ENCODE data around the gene NOB1.
A peak's percentile ranks its signal among the peaks of the same experiment; 100 is the strongest.

The NOB1 gene

DNA sequence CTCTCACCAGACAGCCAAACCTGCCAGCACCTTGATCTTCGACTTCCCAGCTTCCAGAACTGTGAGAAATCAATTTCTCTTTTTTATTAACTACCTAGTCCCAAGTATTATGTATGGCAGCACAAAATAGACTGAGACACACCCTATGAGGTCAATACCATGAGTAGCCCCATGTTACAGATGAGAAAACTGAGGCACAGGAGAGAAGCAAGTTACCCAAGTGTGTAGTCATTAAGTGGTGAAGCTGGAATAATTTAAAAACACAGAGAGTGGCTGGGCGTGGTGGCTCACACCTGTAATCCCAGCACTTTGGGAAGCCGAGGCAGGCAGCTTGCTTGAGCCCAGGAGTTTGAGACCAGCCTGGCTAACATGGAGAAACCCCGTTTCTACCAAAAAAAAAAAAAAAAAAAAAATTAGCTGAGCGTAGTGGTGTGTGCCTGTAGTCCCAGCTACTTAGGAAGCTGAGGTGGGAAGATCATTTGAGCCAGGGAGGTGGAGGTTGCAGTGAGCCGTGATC is 33.2 kb downstream of the NOB1 start:
- no peak for DNase-seq (ENCODE audit: low read depth, low spot score)

DNA sequence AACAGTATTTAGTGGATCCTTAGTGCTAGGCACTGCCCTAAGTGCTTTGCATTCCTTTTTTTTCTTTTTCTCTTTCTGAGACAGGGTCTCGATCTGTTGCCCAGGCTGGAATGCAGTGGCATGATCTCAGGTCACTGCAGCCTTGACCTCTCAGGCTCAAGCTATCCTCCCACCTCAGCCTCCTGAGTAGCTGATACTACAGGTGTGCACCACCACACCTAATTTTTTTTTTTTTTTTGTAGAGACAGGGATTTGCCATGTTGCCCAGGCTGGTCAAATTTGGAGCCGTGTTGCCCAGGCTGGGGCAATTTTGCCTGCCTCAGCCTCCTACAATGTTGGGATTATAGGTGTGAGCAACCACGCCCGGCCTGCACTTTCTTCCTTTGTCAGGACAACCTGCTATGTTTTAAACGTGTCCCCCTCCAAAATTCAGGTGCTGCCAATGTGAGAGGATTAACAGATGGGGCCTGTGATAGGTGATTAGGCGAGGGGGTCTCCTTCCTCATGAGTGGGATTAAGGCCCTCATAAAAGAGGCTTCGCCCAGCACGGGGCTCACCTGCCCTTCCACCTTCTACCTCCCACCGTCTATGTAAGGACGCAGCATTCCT is 33.8 kb downstream of the NOB1 start:
- DNase-seq (ENCODE audit: low read depth, low spot score), result no peak

DNA sequence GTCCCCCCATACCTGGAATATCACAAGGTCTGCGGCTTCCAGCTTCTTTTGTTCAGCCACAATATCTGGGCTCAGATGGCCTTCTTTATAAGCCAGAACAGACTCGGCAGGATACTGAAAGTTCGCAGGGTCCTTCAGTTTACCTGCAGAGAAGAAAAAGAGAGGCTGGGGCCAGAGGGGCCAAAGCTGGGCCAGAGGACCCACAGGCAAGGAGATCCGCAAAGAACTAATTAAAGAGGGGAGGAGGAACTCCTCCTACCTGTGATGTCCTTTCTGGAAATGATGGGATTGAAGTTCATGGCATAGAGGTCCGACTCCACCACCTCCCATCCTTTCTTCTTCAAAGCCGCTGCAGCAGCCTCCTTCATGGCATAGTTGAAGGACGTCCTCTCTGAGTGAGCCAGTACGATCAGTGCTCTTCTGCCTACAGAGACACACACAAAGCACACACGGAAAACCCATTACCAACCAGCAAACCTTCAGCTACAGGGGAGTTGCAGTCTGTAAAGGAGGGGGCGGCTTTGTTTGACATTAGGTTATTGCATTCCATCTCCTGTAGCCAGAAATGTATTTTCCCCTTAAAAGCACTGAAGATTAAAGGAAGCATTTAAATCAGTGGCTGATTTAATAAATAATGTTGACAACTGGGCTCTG is 36.5 kb downstream of the NOB1 start:
- no peak for DNase-seq (ENCODE audit: low read depth, low spot score)

DNA sequence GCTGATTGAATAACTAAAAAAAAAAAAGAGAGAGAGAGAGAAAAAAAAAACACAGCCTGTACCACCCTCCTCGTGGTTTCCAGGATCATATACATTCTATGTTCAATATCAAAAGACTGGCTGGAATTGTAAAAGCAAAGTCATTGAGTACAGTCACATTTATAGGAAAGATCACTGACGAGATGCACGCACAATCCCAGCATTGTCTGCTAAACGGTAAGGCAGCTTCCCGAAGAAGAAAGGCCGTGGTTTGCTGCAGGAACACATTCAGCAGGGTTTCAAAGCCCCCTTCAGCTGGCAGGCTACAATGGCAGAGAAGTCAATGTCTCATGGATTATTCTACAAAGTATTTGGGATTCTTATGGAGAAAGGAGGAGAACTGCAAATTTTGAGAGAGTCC is 37.7 kb downstream of the NOB1 start:
- DNase-seq (ENCODE audit: low read depth, low spot score), result no peak

DNA sequence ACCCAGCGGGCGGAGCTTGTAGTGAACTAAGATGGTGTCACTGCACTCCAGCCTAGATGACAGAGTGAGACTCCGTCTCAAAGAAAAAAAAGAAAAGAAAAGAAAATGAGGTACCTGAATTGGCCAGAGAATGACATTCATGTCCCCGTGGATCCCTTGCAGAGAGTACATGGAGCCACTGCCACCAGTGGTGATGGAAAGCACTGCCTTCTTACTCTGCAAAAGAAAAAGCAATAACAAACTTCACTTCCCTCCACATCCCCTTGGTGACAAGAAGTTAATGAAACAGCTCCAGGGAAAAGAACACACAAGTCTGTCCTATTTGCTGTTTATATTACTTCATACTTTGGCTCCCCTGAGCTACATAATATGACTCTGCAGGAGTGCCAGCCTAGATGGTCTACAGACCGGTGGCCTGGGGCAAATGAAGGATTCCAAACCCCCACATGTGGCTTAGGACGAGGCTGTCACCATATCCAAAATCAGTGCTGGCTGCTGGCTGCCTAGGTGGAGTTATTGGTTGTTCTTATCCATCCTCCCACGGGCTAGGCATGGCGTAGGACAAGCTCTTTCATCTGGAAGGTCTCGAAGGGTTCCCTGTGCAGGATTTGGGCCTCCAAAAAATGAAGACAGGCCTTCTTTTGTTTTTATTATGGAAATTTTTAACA is 41.7 kb downstream of the NOB1 start:
- DNase-seq (ENCODE audit: low read depth, low spot score), result no peak

DNA sequence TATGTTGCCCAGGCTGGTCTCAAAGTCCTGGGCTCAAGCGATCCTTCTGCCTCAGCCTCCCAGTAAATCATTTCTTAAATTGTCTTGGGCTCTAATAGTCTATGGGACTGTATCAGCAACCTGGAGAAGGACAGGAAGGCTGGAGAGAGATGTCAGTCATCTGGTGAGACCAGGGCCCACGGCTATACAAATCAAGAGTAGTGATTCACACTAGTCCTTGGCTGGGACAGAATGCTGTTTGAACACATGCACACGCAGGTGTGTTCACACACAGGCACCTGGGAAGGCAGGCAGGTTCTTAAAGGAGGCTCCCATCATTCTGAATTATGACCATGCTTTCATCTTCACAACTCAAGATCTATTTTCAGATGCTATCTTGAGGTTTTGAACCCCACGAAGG is 42.4 kb downstream of the NOB1 start:
- DNase-seq (ENCODE audit: low read depth, low spot score), result no peak

DNA sequence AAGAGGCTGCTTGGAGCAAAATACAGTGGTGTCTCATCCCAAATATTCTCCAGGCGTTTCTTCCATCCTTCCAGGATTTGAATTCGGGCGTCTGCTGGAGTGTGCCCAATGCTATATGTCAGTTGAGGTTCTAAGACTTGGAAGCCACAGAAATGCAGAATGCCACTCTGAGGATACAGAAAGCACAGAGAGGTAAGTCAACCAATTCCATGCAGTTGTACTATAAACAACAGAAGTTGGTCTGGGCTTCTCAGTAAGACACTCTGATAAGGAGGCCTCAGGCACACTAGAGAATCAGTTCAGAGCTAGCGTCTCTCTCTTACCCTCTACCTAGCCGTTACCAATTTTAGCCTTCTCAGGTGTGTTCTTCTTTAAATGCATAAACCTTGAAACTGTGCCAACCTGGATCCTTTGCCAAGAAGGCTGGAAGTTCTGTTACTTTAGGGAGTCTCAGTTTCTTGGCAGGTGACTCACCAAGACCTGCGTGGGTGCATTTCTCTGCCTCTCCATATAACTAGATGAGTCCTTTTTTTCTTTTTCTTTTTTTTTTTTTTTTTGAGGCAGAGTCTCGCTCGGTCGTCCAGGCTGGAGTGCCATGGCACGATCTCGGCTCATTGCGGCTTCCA is 43.5 kb downstream of the NOB1 start:
- no peak for DNase-seq (ENCODE audit: low read depth, low spot score)

DNA sequence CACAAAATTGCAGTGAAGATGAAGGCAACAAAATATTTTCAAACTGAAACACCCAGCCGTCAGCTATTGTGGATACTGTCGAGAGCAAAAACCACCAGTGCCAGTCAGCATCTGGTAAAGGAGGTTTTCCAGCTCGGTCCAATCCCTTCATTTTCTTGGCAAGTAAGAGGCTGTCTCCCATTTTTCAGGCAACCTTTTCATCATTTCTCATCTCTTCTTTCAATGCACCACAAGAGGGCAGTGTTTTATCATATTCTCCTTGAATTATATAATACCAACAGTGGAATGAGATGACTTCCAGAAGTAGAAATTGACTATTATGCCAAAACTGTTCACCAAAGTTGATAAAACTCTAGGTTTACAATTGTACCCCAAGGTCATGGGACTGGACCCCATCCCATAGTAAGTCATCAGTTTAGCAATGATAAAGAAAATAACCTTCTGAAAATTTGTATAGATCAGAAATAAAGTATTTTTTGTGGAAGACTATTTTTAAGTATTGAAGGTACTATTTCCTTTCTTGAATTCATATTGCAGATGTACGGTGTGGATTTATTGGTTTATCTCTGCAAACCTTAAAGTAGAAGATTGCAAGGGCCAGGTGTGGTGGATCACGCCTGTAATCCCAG is 45.2 kb downstream of the NOB1 start:
- peak; percentile 26 for DNase-seq (ENCODE audit: low read depth, low spot score)

DNA sequence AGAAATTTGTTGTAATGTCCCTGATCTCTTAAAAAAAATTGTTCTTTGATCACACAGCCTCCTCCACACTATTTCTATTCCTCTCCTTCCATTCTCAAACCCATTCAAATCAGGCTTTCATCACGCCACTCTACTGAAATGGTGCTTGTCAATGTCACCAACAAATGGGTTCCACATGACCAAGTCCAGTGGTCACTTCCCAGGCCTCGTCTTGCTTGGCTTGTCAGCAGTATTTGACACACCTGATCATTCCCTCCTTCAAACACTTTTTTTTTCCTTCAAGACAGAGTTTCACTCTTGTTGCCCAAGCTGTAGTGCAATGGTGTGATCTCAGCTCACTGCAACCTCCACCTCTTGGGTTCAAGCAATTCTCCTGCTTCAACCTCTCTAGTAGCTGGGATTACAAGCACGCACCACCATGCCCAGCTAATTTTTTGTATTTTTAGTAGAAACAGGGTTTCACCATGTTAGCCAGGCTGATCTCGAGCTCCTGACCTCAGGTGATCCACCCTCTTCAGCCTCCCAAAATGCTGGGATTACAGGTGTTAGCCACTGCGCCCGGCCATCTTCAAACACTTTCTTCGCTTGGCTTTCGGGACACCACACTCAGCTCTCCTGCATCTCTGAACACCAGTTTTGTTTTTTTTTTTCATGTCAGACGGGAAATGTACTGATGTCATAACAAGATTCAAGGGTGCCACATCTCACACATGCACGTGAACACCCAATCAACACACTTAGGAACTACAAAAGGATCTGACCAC is 46.6 kb downstream of the NOB1 start:
- DNase-seq (ENCODE audit: low read depth, low spot score), result no peak

DNA sequence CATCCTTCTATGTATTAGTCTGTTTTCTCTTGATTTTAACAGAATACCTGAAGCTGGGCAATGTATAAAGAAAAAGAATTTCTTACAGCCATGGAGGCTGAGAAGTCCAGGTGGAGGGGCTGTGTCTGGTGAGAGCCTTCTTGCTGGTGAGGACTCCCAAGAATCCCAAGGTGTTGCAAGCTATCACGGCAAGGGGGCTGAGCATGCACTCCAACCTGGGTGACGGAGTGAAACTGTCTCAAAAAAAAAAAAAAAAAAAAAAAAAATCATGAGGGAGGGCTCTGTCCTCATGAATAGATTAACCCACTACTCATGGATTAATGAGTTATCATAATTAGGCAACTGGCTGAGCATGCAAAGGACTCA is 47.8 kb downstream of the NOB1 start:
- DNase-seq (ENCODE audit: low read depth, low spot score), result no peak

DNA sequence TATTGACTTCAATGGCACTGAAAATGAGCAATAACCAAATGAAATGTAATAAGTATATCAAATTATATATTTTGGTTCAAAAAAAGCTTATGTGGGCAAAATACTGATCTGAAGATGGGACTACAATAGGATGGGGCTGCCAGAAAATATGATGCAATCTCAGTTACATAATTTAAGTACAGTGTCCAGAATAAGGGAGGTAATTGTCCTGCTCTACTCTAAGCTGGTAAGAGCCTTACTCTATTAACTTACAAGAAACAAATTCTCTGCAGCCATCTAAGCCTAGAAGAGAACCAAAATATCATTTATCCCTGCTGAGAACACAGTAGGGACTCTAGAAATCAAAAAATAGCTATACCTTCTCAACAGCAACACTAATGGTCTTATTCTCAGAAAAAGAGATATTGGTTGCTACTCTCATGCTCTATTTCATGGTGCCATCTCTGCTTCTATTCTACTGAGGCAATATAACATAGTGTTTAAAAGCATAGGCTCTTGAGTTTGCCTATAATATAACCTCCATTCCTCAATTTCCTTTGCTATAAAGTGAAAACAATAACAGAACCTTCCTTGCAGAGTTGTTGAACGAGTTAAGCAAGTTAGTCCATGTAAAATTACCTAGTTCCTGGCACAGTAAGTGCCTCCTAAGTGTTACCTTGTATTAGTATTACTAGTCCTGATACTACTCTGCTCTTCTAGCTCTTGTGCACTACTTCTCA is 48.3 kb downstream of the NOB1 start:
- DNase-seq (ENCODE audit: low read depth, low spot score), result no peak

DNA sequence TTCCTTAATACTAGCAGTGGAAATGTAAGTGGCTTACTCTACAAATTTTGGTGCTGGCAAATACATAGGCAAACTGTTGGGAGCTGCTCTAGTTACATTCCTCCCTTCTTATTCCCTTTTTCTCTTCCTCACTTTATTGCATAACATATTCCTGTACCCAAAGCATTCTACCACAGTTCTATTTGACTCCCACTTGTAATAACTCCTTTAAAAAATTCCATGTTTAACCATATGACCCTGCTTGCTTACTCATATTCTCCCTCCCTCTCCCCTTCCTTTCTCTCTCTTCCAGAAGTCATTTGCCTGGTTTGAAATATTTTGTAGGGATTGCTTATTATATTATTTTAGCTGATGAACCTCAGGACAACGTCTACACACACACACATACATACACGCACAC is 51.1 kb downstream of the NOB1 start:
- no peak for DNase-seq (ENCODE audit: low read depth, low spot score)

DNA sequence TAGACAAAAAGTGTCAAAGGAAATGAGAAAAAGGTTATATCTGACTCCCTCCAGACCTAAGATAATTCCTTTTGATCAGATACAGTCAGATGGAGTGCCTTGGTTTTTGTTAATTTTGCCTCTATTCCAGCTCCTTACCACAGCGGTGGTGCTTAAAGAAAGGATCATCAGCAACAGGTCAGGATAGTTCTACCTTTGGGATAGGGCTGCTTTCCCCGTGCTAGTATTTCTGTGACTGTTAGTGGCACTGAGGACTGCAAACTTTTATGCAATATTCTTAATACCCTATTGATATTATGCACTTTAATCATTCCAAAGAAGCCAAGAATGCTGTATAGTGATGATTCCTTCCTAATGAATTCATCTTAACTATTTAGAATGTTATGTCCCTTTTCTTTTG is 52.9 kb downstream of the NOB1 start:
- no peak for DNase-seq (ENCODE audit: low read depth, low spot score)

DNA sequence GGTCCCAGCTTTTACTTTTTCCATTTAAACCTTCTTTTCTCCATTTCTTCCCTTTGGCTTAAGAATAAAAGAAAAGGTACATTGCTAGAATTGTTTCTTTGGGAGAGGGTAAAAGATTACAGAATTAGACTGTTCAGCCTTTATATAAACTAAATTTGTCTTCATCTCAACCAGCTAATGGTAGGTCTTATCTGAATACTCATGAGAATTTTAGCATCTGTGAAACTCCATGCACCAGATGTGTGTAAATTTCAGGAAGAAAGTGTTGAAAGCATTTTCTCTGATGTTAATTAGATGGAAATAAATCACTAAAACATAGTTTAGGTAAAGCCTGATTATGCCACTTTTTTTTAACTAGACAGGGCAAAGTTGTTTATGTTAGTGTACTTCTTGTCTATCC is 53.3 kb downstream of the NOB1 start:
- no peak for DNase-seq (ENCODE audit: low read depth, low spot score)

DNA sequence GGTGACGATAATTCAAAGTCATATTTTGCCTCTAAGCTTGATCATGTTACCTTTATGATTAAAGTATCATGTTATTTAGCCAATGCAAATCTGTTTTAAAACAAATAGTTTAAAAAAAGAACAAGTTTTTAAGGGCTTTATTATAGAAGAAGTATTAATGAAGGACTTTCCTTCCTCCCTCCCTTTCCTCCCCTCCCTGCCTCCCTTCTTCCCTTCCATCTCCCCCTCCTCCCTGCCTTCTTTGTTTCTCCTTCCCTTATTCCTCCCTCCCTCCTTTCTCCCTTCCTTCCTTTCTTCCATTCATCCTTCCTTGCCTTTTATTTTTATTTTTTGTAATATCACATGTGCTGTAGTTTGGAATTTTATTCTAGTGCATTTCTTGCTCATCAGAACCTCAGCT is 54.8 kb downstream of the NOB1 start:
- DNase-seq (ENCODE audit: low read depth, low spot score), result no peak

DNA sequence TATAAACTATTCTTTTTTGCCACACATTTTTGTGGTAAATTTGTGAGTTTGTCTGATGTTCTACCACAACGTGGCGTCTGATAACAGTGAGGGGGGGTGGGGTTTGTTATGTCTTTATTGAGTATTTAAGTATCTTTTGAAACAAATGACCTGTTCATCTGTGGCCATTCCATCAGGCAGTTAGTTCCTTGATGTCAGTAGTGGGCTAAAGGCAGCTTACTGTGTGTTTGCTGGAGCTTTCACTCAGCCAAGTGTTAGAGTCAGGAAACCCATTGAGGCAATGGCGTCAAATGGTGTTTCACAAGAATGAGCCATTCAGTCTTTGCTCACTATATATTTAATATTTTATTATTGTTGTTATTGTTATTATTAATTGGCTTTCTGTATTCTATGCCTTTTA is 56.3 kb downstream of the NOB1 start:
- no peak for DNase-seq (ENCODE audit: low read depth, low spot score)

DNA sequence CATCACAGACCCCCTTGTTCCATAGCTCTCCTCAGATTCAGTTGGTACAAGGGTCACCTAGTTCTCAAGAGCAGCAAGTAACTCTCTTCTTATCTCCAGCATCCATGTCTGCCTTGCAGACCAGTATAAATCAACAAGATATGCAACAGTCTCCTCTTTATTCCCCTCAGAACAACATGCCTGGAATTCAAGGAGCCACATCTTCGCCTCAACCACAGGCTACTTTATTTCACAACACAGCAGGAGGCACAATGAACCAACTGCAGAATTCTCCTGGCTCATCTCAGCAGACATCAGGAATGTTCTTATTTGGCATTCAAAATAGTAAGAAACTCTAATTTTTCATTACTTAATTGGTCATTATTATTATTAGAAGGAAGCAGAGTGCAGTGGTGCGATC is 60.8 kb downstream of the NOB1 start:
- DNase-seq (ENCODE audit: low read depth, low spot score), result no peak

DNA sequence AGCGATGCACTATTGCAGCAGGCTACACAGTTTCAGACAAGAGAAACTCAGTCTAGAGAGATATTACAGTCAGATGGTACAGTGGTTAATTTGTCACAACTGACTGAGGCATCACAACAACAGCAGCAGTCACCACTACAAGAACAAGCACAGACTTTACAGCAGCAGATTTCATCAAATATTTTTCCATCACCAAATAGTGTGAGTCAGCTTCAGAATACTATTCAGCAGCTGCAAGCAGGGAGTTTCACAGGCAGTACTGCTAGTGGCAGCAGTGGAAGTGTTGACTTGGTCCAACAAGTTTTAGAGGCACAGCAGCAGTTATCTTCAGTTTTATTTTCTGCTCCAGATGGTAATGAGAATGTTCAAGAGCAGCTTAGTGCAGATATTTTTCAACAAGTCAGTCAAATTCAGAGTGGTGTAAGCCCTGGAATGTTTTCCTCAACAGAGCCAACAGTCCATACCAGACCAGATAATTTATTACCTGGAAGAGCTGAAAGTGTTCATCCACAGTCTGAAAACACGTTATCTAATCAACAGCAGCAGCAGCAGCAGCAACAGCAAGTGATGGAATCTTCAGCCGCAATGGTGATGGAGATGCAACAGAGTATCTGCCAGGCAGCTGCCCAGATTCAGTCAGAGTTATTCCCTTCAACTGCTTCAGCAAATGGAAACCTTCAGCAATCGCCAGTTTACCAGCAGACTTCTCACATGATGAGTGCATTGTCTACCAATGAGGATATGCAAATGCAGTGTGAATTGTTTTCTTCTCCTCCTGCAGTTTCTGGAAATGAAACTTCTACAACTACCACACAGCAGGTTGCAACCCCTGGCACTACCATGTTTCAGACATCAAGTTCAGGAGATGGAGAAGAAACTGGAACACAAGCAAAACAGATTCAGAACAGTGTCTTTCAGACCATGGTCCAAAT is 62.5 kb downstream of the NOB1 start:
- DNase-seq (ENCODE audit: low read depth, low spot score), result no peak

Data from brain pericyte (primary cell).